ENCODE data around the gene PPCS. TPM values are rescaled to one million over a fixed set of nuclear protein-coding genes. Genes with fewer than 3 reads are reported as not detected.

Gene PPCS
- total and polyA plus RNA-seq, 9 of the 15 experiments (the other 6 are each of a cell fraction or from before 2014, with no cell fraction given): 7.9 to 34.6 (median 14.8) TPM

DNA sequence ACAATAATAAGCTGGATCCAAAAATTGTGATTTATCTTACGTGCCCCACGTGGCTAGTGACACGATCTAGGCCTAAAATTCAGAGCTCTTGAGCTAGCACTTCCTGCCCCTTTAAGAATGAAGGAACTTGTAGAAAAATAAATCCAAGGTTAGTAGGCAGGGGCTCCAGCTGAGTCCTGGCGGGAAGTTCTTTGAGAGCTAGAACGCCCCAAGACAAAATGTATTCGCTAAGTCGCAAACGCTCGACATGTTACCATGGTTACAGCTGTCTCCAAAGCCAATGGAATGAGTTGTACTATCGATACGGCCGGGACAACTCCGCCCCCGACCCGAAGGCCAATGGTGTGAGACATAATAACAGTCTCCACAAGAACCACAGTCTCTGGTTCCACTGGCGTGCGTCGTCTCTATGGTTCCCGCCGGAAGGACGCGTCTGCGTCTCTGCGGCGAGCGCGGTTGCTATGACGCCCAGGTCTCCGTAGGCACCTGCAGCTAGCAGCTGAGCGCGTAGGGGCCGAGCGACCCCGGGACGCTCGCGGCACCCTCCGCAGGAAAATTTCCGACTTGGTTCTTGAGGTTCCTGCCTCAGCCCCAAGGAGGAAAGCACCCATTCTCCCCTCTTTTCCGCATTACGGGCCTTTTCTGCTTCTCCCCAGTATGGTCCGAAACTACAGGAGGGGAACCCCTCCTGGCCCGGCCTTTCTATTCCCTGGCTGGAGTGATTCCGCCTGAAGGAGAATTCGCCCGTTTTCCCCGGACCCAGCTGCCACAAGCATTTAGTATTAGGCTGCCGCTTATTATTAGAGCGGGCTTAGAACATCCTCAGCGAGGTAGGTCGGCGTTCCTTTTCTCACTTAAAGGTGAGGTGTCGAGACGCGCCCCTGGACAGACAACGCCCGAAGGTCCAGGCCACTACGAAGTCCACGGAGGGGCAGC is 6.8 kb downstream of the PPCS start, which contains the start of gene CCDC30:
Gene CCDC30, plus strand, starts transcription at position 459 of the 936 bp plus-strand sequence. CDS start 17,266 bp downstream, outside the sequence.
- no peaks in the 10 kb centered on the region; the same call in 1 of the 2 replicates for H4K20me1 ChIP-seq (replicated peaks; ENCODE audit: control insufficient read depth, insufficient read depth, low read length)
- in situ Hi-C loops (cut with MboI) (no loop called here), intact Hi-C loops (cut with micrococcal nuclease) (no loop called here)
- H3K36me3 ChIP-seq (ENCODE audit: control insufficient read depth, insufficient read depth, low read length): peaks cover 9% of the 10 kb centered on the region; the same call in 1 of the 3 replicates
- DNase-seq (ENCODE audit: extremely low read depth in 1 of 4, low spot score in 3 of 4) (no peak), ATAC-seq (no peak), FAIRE-seq (no peak)
- peaks cover 5 to 10% of the 10 kb centered on the region in 2 experiments; a peak in 2 of 5 replicates for H3K27me3 ChIP-seq (ENCODE audit: control insufficient read depth in 2 of 2, insufficient read depth in 2 of 2, low read length in 2 of 2)
- no peak for TF ChIP-seq PML (IDR thresholded peaks at IDR 0.05; ENCODE audit: low read length)
- peak; percentile 82 for TF ChIP-seq RFX1 (IDR thresholded peaks at IDR 0.05)
- no peaks in the 10 kb centered on the region for H3K9me3 ChIP-seq (replicated peaks; ENCODE audit: control insufficient read depth, insufficient read depth, low read depth, low read length)
- H3K79me2 ChIP-seq (ENCODE audit: control insufficient read depth, insufficient read depth, low read length): no peaks in the 10 kb centered on the region
- H3K4me2 ChIP-seq (ENCODE audit: insufficient read depth, low read length): no peak within 1 kb of the TSS
- H3K9me1 ChIP-seq (ENCODE audit: control insufficient read depth, insufficient read depth, low read length): no peaks in the 10 kb centered on the region
- H3K4me3 ChIP-seq: no peak within 1 kb of the TSS
- no peaks in the 10 kb centered on the region for H3K4me1 ChIP-seq (replicated peaks in 1 of 2; ENCODE audit: control insufficient read depth in 2 of 2, insufficient read depth in 2 of 2, low read length in 2 of 2)
- H3K9ac ChIP-seq (ENCODE audit: insufficient read depth in 1 of 2, low read depth in 2 of 2, low read length in 2 of 2): no peak within 1 kb of the TSS
- no TSS peak for BruUV-seq (replicated peaks)
- H3K27ac ChIP-seq (ENCODE audit: extremely low read depth, low read depth, low read length): no peak within 1 kb of the TSS
- ChIA-PET POLR2A (no interaction called here), CTCF (ENCODE audit: low intra/inter-chr PET ratio) (no interaction called here)
- H2AFZ ChIP-seq (ENCODE audit: low read depth, low read length): no peak within 1 kb of the TSS
- 63% methylated on average over 42 of the region's 59 CpGs for WGBS (ENCODE audit: insufficient coverage, low coverage, missing lambda C conversion rate)

DNA sequence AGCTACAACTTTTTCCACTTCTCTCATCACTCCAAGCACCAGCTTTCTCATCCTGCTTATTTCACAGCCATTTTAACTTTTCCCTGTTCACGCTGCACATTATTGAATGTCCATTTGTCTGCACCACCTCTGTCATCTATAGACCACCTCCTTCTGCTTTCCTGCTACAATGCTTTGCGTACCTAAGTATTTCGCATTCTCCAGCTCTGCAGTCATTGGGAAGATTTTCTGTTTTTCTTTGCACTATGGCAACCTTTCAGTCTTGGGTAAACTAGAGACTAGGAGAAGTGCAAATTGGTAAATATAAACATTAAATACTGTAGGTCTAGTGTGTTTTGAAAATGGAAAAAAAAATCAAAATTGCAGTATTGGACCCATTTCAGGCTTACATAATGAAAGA is 7.6 kb downstream of the PPCS start:
- intact Hi-C loops (cut with micrococcal nuclease) (no loop called here), in situ Hi-C loops (cut with MboI) (no loop called here)
- H3K4me1 ChIP-seq (replicated peaks in 1 of 2; ENCODE audit: control insufficient read depth in 2 of 2, insufficient read depth in 2 of 2, low read length in 2 of 2): no peaks in the 10 kb centered on the region
- H3K9me1 ChIP-seq (ENCODE audit: control insufficient read depth, insufficient read depth, low read length): no peaks in the 10 kb centered on the region
- no peak overlapping the region for H3K27ac ChIP-seq (ENCODE audit: extremely low read depth, low read depth, low read length)
- peaks cover 5 to 10% of the 10 kb centered on the region in 2 experiments; a peak in 2 of 5 replicates for H3K27me3 ChIP-seq (ENCODE audit: control insufficient read depth in 2 of 2, insufficient read depth in 2 of 2, low read length in 2 of 2)
- no peak for FAIRE-seq
- no peaks in the 10 kb centered on the region for H3K9me3 ChIP-seq (replicated peaks; ENCODE audit: control insufficient read depth, insufficient read depth, low read depth, low read length)
- no peaks in the 10 kb centered on the region; the same call in 1 of the 2 replicates for H4K20me1 ChIP-seq (replicated peaks; ENCODE audit: control insufficient read depth, insufficient read depth, low read length)
- H3K9ac ChIP-seq (ENCODE audit: insufficient read depth in 1 of 2, low read depth in 2 of 2, low read length in 2 of 2): no peak overlapping the region
- POLR2A ChIA-PET: no interaction called here
- ATAC-seq: no peak
- no peak overlapping the region for H3K4me2 ChIP-seq (ENCODE audit: insufficient read depth, low read length)
- H3K79me2 ChIP-seq (ENCODE audit: control insufficient read depth, insufficient read depth, low read length): no peaks in the 10 kb centered on the region
- CTCF ChIA-PET (ENCODE audit: low intra/inter-chr PET ratio): no interaction called here
- H3K4me3 ChIP-seq: no peak overlapping the region
- BruUV-seq (replicated peaks): no TSS peak
- no peak for DNase-seq (ENCODE audit: extremely low read depth in 1 of 4, low spot score in 3 of 4)
- 46% methylated on average over 3 of the region's 3 CpGs for WGBS (ENCODE audit: insufficient coverage, low coverage, missing lambda C conversion rate)
- no peak overlapping the region for H2AFZ ChIP-seq (ENCODE audit: low read depth, low read length)
- peaks cover 3% of the 10 kb centered on the region; the same call in 1 of the 3 replicates for H3K36me3 ChIP-seq (ENCODE audit: control insufficient read depth, insufficient read depth, low read length)
- TF ChIP-seq MEIS2 (IDR thresholded peaks at IDR 0.05; ENCODE audit: partially characterized antibody) (no peak), ARNT (IDR thresholded peaks at IDR 0.05) (no peak), PYGO2 (tag; IDR thresholded peaks at IDR 0.05) (no peak), NBN (IDR thresholded peaks at IDR 0.05; ENCODE audit: low read depth) (no peak), KLF1 (tag; IDR thresholded peaks at IDR 0.05) (no peak), ZZZ3 (IDR thresholded peaks at IDR 0.05) (no peak), NFE2 (IDR thresholded peaks at IDR 0.05; ENCODE audit: low read depth) (no peak), SLC30A9 (CRISPR knock-in tag; IDR thresholded peaks at IDR 0.05) (no peak), CHD1 (IDR thresholded peaks at IDR 0.05; ENCODE audit: low read length) (no peak), SOX6 (IDR thresholded peaks at IDR 0.05) (no peak)
- TF ChIP-seq, protein P1, sequence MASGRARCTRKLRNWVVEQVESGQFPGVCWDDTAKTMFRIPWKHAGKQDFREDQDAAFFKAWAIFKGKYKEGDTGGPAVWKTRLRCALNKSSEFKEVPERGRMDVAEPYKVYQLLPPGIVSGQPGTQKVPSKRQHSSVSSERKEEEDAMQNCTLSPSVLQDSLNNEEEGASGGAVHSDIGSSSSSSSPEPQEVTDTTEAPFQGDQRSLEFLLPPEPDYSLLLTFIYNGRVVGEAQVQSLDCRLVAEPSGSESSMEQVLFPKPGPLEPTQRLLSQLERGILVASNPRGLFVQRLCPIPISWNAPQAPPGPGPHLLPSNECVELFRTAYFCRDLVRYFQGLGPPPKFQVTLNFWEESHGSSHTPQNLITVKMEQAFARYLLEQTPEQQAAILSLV (tag; IDR thresholded peaks at IDR 0.05): no peak
- TF ChIP-seq, protein P2, sequence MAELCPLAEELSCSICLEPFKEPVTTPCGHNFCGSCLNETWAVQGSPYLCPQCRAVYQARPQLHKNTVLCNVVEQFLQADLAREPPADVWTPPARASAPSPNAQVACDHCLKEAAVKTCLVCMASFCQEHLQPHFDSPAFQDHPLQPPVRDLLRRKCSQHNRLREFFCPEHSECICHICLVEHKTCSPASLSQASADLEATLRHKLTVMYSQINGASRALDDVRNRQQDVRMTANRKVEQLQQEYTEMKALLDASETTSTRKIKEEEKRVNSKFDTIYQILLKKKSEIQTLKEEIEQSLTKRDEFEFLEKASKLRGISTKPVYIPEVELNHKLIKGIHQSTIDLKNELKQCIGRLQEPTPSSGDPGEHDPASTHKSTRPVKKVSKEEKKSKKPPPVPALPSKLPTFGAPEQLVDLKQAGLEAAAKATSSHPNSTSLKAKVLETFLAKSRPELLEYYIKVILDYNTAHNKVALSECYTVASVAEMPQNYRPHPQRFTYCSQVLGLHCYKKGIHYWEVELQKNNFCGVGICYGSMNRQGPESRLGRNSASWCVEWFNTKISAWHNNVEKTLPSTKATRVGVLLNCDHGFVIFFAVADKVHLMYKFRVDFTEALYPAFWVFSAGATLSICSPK (IDR thresholded peaks at IDR 0.05; ENCODE audit: borderline replicate concordance): no peak

Measured in K562 (cell line).